Stimulated activated CD4-positive, alpha-beta T cell treated with anti-CD3 and anti-CD28 coated beads, Interleukin-1b, Interleukin-23, amount 100 ng/mL, for 1 hour (primary cell): Measurements from ENCODE around the gene BMP5.

Experiments used
- DNase-seq, 2 donors: peaks; one replicate each; pipeline ENCODE4 v3.0.0-alpha.2; 2020; ENCODE audit warnings: low read depth in 2 of 2

BMP5 gene

GRCh38 chr6:55872866-55873265 is 2.5 kb downstream of the BMP5 start:
- no peak for DNase-seq

- no peak for DNase-seq
Observed at GRCh38 chr6:55870181-55870813, 5.1 kb downstream of the BMP5 start.

GRCh38 chr6:55869674-55870073 is 5.7 kb downstream of the BMP5 start:
- DNase-seq: no peak

GRCh38 chr6:55868771-55869479 is 6.5 kb downstream of the BMP5 start:
- no peak for DNase-seq

GRCh38 chr6:55868176-55868575 is 7.2 kb downstream of the BMP5 start:
- DNase-seq: no peak

GRCh38 chr6:55866128-55866527 is 9.3 kb downstream of the BMP5 start:
- DNase-seq: no peak

- no peak for DNase-seq
Observed at GRCh38 chr6:55853008-55854001, 22.1 kb downstream of the BMP5 start.

- DNase-seq: no peak
Observed at GRCh38 chr6:55841341-55841740, 34.0 kb downstream of the BMP5 start.

- no peak for DNase-seq
Observed at GRCh38 chr6:55839080-55839479, 36.3 kb downstream of the BMP5 start.

- DNase-seq: no peak
Observed at GRCh38 chr6:55836945-55837344, 38.4 kb downstream of the BMP5 start.

- DNase-seq: no peak
Observed at GRCh38 chr6:55836481-55836880, 38.9 kb downstream of the BMP5 start.

GRCh38 chr6:55835220-55835619 is 40.2 kb downstream of the BMP5 start:
- DNase-seq: no peak

- DNase-seq: no peak
Observed at GRCh38 chr6:55833284-55833683, 42.1 kb downstream of the BMP5 start.

- no peak for DNase-seq
Observed at GRCh38 chr6:55827818-55828522, 47.4 kb downstream of the BMP5 start.

GRCh38 chr6:55826941-55827340 is 48.4 kb downstream of the BMP5 start:
- no peak for DNase-seq

- DNase-seq: no peak
Observed at GRCh38 chr6:55825402-55826051, 49.9 kb downstream of the BMP5 start.

- DNase-seq: no peak
Observed at GRCh38 chr6:55822815-55823214, 52.6 kb downstream of the BMP5 start.

- DNase-seq: no peak
Observed at GRCh38 chr6:55822005-55822404, 53.4 kb downstream of the BMP5 start.

GRCh38 chr6:55820696-55821095 is 54.7 kb downstream of the BMP5 start:
- DNase-seq: no peak

GRCh38 chr6:55819811-55820210 is 55.6 kb downstream of the BMP5 start:
- DNase-seq: no peak

- DNase-seq: no peak
Observed at GRCh38 chr6:55818482-55818881, 56.9 kb downstream of the BMP5 start.
